Caco-2 (cell line): ENCODE measurements around the gene KHDC3L. TPM values are rescaled to one million over a fixed set of nuclear protein-coding genes. Genes with fewer than 3 reads are reported as not detected.
A peak's percentile ranks its signal among the peaks of the same experiment; 100 is the strongest.

Experiments
- BruUV-seq: library from RNA; stranded (reverse); fragments of 400-500 nt; replicated peaks from 2 replicates; lab custom pipeline; 2021; lab: Mats Ljungman, UMichigan
- CTCF ChIA-PET: fragments of 300-600 bp; sonication (Branson Sonifier 250); formaldehyde crosslinking; loops from one replicate; lab custom pipeline; 2022; ENCODE audit warnings: antibody characterized with exemption; lab: Charles Lee
- POLR2A ChIA-PET: fragments of 300-600 bp; sonication (Branson Sonifier 250); formaldehyde crosslinking; loops from one replicate; lab custom pipeline; 2022; ENCODE audit warnings: antibody characterized with exemption; lab: Charles Lee
- DNase-seq, 2 experiments: peaks; one replicate each; pipeline versions ENCODE4 v3.0.0 to v3.0.0-alpha.2; 2020 to 2022
- H3K27me3 ChIP-seq: replicated peaks from 2 replicates; pipeline ENCODE4 v1.6.0; 2011; ENCODE audit warnings: low read length; ENCODE audit not compliant: control insufficient read depth, insufficient read depth
- H3K36me3 ChIP-seq: 2 replicates; pipeline ENCODE4 v1.5.1; 2011; ENCODE audit warnings: low read length; ENCODE audit not compliant: control insufficient read depth, insufficient read depth
- H3K4me1 ChIP-seq: fragments of 250-450 bp; sonication (Bioruptor Pico); 2 replicates; pipeline ENCODE4 v1.5.1; 2020; ENCODE audit warnings: mild to moderate bottlenecking
- H3K4me3 ChIP-seq: 2 replicates; pipeline ENCODE4 v1.5.1; 2011; ENCODE audit warnings: low read depth, mild to moderate bottlenecking, control low read depth, low read length
- H3K9me3 ChIP-seq: fragments of 250-450 bp; sonication (Bioruptor Pico); 2 replicates; pipeline ENCODE4 v1.5.1; 2020; ENCODE audit warnings: mild to moderate bottlenecking, moderate library complexity
- H3K27ac Mint-ChIP-seq: one replicate; pipeline ENCODE4 v1.8.0; 2022; ENCODE audit warnings: mixed read lengths; ENCODE audit not compliant: unreplicated experiment
- H3K27me3 Mint-ChIP-seq: one replicate; pipeline ENCODE4 v1.8.0; 2022; ENCODE audit warnings: mixed read lengths; ENCODE audit not compliant: insufficient read depth, unreplicated experiment
- H3K36me3 Mint-ChIP-seq: one replicate; pipeline ENCODE4 v1.8.0; 2022; ENCODE audit warnings: mild to moderate bottlenecking, mixed read lengths; ENCODE audit not compliant: insufficient read depth, unreplicated experiment
- H3K4me1 Mint-ChIP-seq: one replicate; pipeline ENCODE4 v1.8.0; 2022; ENCODE audit warnings: low read depth, mixed read lengths; ENCODE audit not compliant: unreplicated experiment
- H3K4me3 Mint-ChIP-seq: one replicate; pipeline ENCODE4 v1.8.0; 2022; ENCODE audit warnings: mild to moderate bottlenecking, moderate library complexity, mixed read lengths; ENCODE audit not compliant: unreplicated experiment
- H3K9me3 Mint-ChIP-seq: one replicate; pipeline ENCODE4 v1.8.0; 2022; ENCODE audit warnings: mixed read lengths; ENCODE audit not compliant: unreplicated experiment
- intact Hi-C: fragments of 100-400 bp; cut with micrococcal nuclease; formaldehyde crosslinking; loops from one replicate; pipeline ENCODE4 v1.10.0; 2022; ENCODE audit not compliant: unreplicated experiment
- total RNA-seq: library from RNA; stranded (reverse); gene quantifications from 2 replicates; pipeline ENCODE4 v1.2.3, GENCODE V29; 2022
- TF ChIP-seq, protein P1 (sequence below), 2 experiments: fragments of 200-600 bp in 1 of 2; IDR thresholded peaks; 1 replicate in 1 of 2; 2 replicates in 1 of 2; pipeline versions ENCODE4 v1.5.1 to v1.8.0; 2011 to 2022; ENCODE audit warnings: antibody characterized with exemption in 1 of 2, control low read depth in 1 of 2, inconsistent platforms in 1 of 2, low read depth in 1 of 2, low read length in 1 of 2, mild to moderate bottlenecking in 1 of 2, moderate library complexity in 1 of 2; ENCODE audit not compliant: insufficient read depth in 1 of 2, severe bottlenecking in 1 of 2, unreplicated experiment in 1 of 2

The KHDC3L gene
- total RNA-seq, 1 experiment from 2014 or later, result not detected

DNA sequence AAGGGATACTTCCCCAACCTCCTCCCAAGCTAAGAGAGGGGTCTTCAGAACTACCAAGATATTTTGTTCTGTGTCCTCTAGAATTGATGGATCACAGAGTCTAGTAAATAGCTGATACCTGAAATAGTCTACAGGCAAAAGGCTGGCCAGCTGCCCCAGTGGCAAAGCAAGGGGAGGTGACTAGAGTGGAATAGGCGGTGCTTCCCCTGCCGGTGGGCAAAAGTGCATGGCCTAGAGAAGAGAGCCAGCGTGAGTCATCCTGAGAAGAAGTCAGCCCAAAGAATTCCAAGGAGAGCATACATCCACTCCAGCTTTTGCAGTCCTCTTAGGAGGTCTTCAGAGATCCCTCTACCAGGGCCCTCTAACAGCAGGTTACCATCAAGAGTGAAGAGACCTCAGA lies 23.1 kb upstream of the KHDC3L start:
- H3K27ac Mint-ChIP-seq, result peak overlapping the region; percentile 64
- Histone ChIP-seq H3K4me3 (no peak overlapping the region), H3K36me3 (no peaks in the 10 kb centered on the region), H3K9me3 (no peaks in the 10 kb centered on the region), H3K27me3 (no peaks in the 10 kb centered on the region), H3K4me1 (peaks cover 7% of the 10 kb centered on the region; the same call in 1 of the 2 replicates)
- no TSS peak for BruUV-seq
- CTCF ChIA-PET, result no interaction called here
- no peak for DNase-seq
- no peaks in the 10 kb centered on the region for H3K27me3 Mint-ChIP-seq
- intact Hi-C loops, result no loop called here
- H3K4me3 Mint-ChIP-seq, result no peak overlapping the region
- no peaks in the 10 kb centered on the region for H3K36me3 Mint-ChIP-seq
- POLR2A ChIA-PET, result interaction anchor here (0.6 kb wide), 1 partner anchor 103 kb away, joined by 8 read pairs; no protein-coding TSS in a partner anchor
- H3K9me3 Mint-ChIP-seq, result no peaks in the 10 kb centered on the region
- H3K4me1 Mint-ChIP-seq, result peaks cover 13% of the 10 kb centered on the region
- TF ChIP-seq, protein P1, sequence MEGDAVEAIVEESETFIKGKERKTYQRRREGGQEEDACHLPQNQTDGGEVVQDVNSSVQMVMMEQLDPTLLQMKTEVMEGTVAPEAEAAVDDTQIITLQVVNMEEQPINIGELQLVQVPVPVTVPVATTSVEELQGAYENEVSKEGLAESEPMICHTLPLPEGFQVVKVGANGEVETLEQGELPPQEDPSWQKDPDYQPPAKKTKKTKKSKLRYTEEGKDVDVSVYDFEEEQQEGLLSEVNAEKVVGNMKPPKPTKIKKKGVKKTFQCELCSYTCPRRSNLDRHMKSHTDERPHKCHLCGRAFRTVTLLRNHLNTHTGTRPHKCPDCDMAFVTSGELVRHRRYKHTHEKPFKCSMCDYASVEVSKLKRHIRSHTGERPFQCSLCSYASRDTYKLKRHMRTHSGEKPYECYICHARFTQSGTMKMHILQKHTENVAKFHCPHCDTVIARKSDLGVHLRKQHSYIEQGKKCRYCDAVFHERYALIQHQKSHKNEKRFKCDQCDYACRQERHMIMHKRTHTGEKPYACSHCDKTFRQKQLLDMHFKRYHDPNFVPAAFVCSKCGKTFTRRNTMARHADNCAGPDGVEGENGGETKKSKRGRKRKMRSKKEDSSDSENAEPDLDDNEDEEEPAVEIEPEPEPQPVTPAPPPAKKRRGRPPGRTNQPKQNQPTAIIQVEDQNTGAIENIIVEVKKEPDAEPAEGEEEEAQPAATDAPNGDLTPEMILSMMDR (IDR thresholded peaks at IDR 0.05; ENCODE audit: insufficient read depth in 1 of 2, low read depth in 1 of 2, low read length in 1 of 2, severe bottlenecking in 1 of 2, unreplicated experiment in 1 of 2), result no peak

GRCh38 chr6:73340048-73340447 lies 22.4 kb upstream of the KHDC3L start:
- H3K9me3 ChIP-seq, result no peaks in the 10 kb centered on the region
- peak in 1 of 2 experiments; percentile 54 for DNase-seq
- intact Hi-C loops, result loop anchor here (5.0 kb wide), 1 partner anchor 47 kb away; no protein-coding TSS in a partner anchor
- Mint-ChIP-seq H3K9me3 (no peaks in the 10 kb centered on the region), H3K4me1 (peaks cover 13% of the 10 kb centered on the region), H3K27me3 (no peaks in the 10 kb centered on the region), H3K4me3 (no peak overlapping the region), H3K27ac (no peak overlapping the region), H3K36me3 (no peaks in the 10 kb centered on the region)
- ChIA-PET CTCF (interaction anchor here (0.5 to 1.0 kb wide), 2 partner anchors 49 to 56 kb away, joined by 3 to 5 read pairs; no protein-coding TSS in a partner anchor), POLR2A (interaction anchor here (0.6 kb wide), 1 partner anchor 103 kb away, joined by 8 read pairs; no protein-coding TSS in a partner anchor)
- H3K27me3 ChIP-seq, result no peaks in the 10 kb centered on the region
- no peak overlapping the region for H3K4me3 ChIP-seq
- peaks cover 7% of the 10 kb centered on the region; the same call in 1 of the 2 replicates for H3K4me1 ChIP-seq
- no TSS peak for BruUV-seq
- no peaks in the 10 kb centered on the region for H3K36me3 ChIP-seq
- TF ChIP-seq, protein P1 (IDR thresholded peaks at IDR 0.05; ENCODE audit: insufficient read depth in 1 of 2, low read depth in 1 of 2, low read length in 1 of 2, severe bottlenecking in 1 of 2, unreplicated experiment in 1 of 2), result no peak

- Histone ChIP-seq H3K36me3 (no peaks in the 10 kb centered on the region), H3K9me3 (no peaks in the 10 kb centered on the region), H3K27me3 (no peaks in the 10 kb centered on the region), H3K4me3 (no peak overlapping the region), H3K4me1 (peaks cover 7% of the 10 kb centered on the region; the same call in 1 of the 2 replicates)
- Mint-ChIP-seq H3K4me3 (no peak overlapping the region), H3K27ac (no peak overlapping the region), H3K9me3 (no peaks in the 10 kb centered on the region), H3K4me1 (peaks cover 13% of the 10 kb centered on the region), H3K36me3 (no peaks in the 10 kb centered on the region), H3K27me3 (no peaks in the 10 kb centered on the region)
- no peak for DNase-seq
- no TSS peak for BruUV-seq
- CTCF ChIA-PET, result no interaction called here
- TF ChIP-seq, protein P1 (IDR thresholded peaks at IDR 0.05; ENCODE audit: insufficient read depth in 1 of 2, low read depth in 1 of 2, low read length in 1 of 2, severe bottlenecking in 1 of 2, unreplicated experiment in 1 of 2), result no peak
- POLR2A ChIA-PET, result no interaction called here
- intact Hi-C loops, result loop anchor here (5.0 kb wide), 1 partner anchor 46 kb away; no protein-coding TSS in a partner anchor
Measured at GRCh38 chr6:73341335-73341734, 21.1 kb upstream of the KHDC3L start.
